GM21360 (cell line): ENCODE measurements around the gene ANO1.
"Not testable (repeated sequence)": the region's sequence is repeated elsewhere in the genome, so short reads cannot be mapped to it uniquely, and the experiment has no call there.

Source experiments
- ATAC-seq: cut with Tn5 transposase; IDR thresholded peaks from one replicate; pipeline ENCODE4 v1.9.1; 2021; ENCODE audit warnings: mild to moderate bottlenecking, moderate library complexity; ENCODE audit not compliant: unreplicated experiment

ANO1 gene

GRCh38 chr11:70078095-70078780, at the start of gene ANO1:
Gene ANO1 (plus strand): TSS chr11:70078317. CDS start chr11:70078607, 290 bp downstream.
- no peak for ATAC-seq

DNA sequence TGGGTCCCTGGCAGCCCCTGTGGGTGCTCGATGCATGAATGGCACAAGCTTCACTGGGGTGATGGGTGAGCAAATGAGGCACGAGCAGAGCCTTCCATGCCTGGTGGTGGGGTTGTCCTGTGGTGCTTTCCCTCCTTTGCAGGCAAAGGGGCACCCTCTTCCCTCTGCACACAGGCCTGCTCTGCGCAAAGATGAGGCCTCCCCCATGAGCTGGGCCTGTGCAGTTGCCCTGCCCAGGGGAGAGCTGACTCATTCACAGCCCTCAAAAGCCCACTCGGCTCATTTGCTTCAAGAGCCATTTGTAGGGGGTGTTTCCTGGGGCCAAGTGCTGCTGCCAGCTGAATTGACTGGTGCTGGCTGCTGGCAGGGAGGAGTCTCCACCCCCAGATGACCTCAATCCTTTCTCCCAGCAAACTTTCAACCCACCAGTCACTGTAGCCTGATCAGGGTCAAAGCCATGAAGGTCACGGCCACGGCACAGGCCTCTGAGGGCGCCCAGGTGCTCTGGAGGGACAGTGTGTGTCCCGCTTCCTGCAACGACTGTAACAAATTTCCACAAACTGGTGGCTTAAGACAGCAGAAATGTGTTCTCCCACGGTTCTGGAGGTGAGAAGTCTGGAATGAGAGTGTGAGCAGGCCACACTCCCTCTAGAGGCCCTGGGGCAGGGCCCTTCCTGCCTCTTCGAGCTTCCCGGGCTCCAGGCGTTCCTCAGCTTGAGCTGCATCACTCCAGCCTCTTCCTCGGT, 48.8 kb upstream of the ANO1 start:
- no peak for ATAC-seq

DNA sequence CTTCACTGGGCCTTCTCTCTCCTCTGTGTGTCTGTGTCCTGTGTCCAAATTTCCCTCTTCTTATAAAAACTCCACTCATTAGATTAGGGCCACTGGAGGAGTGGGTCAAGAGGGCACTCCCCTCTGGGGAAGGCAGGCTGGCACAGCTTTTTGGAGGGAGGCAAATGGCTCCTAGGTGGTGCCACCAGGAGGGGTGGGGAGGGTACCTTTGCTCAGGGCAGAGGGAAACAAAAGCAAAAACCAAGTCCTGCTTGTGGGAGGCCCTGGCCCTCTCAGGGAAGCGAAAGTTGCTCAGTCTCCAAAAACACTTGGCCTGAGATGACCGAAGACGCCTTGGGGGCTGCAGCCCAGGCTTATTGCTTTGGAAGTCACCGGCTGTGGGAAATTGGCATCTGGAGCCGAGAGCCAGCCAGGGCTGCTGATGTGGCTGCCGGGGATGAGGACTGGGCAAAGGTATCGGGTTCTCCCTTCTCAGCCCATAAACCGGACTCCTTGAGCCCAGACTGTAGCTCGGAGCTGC, 48.2 kb upstream of the ANO1 start:
- ATAC-seq, result no peak

DNA sequence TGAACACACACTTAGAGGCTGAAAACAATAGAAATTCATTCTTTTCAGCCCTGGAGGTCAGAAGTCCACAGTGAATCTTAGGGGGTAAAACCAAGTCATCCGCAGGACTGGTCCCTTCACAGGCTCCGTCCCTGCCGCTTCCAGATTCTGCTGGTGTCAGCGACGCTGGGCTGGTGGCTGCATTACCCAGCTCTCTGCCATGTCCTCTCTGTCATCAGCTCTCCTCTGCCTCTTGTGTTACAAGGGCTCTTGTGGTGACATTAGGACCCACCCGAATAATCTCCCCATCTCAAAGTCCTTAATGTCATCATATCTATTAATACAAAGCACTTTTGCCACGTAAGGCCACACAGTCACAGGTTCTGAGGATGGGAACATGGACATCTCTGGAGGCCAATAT, 47.7 kb upstream of the ANO1 start:
- no peak for ATAC-seq

DNA sequence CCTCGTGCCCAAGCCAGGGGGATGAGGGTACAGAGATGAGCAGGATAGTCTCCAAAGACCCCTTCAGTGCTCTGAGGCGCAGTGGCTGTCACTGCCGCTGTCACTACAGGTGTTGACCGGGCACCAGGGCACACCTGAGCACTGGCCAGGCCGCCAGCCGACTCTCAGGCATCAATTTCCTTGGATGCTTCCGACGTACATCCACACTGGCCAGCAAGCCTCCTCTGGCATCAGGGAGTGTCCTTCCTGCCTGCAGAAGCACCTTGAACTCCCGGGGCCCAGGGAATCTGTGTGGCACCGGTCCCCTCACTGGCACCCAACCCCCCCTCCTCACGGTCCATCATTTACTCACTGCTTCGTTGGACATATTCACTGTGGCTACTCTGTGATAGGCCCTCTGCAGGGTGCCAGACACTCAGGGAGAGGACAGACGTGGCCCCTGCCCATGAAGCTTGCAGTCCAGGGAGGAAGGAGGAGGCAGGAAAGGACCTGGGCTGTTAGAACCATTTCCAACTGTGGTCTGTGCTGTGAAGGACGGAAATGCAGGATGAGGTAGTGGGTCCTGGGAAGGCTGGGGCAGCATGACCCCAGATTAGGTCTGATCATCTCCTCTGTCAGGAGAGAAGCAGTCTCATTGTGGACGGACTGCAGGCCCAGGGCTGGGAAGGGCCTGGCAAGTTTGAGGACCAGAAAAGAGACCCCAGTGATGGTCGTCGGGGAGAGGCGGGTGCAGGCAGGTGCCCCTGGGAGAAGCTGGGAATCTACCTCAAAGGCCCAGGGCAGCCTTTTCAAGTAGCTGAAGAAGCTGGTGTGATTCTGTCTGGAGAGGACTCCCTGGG, 46.3 kb upstream of the ANO1 start:
- ATAC-seq, result no peak

GRCh38 chr11:70032470-70032795, 45.7 kb upstream of the ANO1 start:
- ATAC-seq, result no peak

DNA sequence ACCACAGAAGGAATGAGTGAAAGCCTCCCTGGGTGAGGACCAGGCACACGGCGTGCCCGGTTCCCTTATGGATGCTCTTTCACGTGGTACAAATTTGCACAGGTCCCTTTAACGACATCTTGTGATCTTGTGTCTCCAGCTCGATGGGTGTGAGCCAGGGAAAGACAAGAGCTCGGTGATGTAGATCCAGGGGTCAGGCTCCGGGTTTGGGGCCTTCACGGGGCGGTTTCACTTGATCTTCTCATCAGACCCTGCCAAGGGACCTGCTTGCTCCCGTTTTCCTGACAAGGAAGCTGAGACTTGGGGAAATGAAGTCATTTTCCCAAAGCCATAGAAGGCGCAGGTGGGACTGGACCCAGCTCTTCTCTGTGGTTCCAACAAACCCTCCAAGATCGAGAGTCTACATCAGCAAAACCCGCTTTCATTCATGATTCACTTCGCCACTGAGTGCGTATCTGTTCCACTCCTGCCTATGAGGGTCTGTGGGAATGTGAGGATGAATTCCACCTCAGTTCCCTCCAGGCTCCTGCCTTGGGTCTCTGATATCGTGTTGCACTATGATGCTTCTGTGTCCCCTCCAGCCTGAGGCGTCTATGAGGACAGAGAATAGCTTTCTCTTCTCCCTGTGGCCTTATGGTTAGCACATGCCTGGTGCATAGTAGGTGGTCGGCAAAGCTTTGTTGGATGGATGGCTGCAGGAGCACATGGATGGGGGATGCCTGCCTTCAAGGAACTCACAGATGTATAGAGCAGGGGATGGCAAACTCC, 45.0 kb upstream of the ANO1 start:
- no peak for ATAC-seq

DNA sequence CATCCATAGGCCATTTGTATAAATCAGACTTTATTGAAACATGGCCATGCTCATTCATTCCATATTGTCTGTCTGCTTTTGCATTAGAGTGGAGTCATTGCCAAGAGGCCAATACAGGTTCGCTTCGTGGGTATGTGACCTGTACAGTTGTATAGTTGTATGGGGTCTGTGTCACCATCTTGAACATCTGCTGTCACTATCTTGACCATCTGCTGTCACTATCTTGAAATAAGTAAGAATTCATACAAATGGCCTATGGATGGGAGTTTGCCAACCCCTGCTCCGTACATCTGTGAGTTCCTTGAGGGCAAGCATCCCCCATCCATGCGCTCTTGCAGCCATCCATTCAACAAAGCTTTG, 44.4 kb upstream of the ANO1 start:
- ATAC-seq, result no peak

- no peak for ATAC-seq
Observed at GRCh38 chr11:70034740-70035365, 43.3 kb upstream of the ANO1 start.

- ATAC-seq, result not testable (repeated sequence)
Observed at GRCh38 chr11:70035665-70036064, 42.5 kb upstream of the ANO1 start.

GRCh38 chr11:70036971-70037882, 40.9 kb upstream of the ANO1 start:
- no peak for ATAC-seq

DNA sequence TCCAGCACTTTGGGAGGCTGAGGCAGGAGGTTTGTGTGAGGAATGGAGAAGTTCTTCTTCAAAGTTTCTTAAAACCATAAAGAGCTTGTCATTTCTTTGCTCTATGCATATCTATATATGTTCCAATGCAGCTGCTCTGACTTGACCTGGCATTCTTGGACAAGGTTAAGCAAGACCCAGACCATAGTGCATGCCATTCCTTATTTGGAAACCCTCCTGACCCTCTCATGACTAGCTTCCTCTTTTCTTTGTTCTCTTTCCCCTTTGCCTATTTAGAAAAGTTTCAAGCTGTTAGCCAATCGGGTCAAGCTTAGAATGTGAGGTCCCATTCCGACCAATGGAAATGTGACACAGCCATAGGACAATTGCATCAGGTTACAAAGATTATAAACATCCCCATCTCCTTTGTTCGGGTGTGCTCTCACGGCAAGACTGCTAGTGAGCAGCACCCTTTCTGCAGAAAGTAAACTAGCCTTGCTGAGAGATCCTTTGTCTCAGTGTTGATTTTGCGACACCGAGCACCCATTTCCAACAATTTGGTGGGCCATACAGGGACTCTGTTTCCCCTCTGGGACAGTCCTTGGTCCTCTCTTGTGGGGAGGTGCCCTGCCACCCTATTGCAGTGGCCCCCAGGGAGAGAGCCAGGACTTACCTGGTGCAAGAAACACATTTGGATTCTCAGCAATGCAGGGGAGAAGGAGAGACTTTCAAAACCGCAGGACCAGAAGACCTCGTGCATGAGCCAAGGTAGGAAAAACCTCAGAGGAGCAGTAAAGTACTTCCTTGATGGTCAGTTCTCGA, 39.9 kb upstream of the ANO1 start:
- ATAC-seq, result no peak

DNA sequence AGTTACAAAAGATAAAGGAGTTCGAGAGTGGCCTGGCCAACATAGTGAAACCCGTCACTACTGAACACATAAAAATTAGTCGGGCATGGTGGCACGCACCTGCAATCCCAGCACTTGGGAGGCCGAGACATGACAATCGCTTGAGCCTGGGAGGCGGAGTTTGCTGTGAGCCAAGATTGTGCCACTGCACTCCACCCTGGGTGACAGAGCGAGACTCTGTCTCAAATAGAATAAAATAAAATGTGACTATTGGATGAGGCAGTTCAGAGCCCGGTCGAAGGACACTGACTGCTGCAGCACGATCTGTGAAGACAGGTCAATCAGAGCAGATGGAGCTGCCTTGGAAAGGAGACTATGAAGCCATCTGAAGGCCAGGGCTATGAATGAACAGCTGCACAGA, 37.7 kb upstream of the ANO1 start:
- no peak for ATAC-seq

DNA sequence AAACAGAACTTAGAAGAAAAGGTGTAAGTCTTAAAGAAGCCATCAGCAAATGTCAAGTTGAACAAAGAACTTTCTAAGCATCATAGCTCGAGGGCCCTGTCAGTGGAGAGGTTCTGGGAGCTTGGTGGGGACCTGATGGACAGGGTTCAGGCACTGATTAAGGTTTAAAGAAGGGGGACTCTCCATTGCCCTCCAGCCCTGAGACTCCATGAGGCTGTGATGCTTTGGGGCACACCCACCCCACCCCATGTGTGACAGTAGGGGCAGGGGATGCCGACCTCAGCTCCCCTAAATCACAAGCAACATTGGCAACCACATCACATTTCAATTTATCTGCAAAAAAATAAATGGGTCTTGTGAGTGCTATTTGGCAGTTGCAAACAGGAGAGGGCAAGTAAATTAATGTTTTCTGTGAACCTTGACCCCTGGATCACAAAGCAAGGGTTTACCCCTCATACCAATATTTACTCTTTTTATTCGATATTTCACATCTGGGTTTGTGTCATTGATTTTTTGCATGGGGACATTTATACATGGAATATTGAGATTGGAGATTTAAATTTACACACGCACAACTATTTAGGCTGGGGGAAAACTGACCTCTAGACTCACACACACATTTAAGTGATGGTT, 37.1 kb upstream of the ANO1 start:
- ATAC-seq, result no peak

- no peak for ATAC-seq
Observed at GRCh38 chr11:70043482-70043881, 34.6 kb upstream of the ANO1 start.

DNA sequence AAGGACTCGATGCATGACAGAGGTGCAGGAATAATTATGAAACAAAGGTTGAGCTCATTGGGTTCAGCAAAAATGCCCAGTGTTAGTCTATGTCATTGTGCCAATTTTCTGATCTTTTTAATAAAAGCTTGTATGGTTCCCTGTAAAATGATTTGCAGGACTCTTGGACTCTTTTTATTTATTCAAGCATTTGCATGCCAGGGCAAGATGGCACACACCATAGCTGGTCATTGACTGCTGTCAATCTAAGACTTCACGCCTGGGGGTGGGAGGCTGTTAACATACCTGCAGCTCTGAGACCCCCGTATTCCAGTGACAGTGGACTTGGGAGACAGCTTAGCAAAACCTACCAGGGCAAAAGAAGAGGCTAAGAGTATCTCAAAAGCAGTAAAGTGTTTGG, 32.0 kb upstream of the ANO1 start:
- no peak for ATAC-seq

GRCh38 chr11:70048279-70049024, 29.7 kb upstream of the ANO1 start:
- ATAC-seq, result no peak
